ENCODE measurements around the gene TMEM109. TPM values are rescaled to one million over a fixed set of nuclear protein-coding genes. Genes with fewer than 3 reads are reported as not detected.
"Not testable (repeated sequence)": the region's sequence is repeated elsewhere in the genome, so short reads cannot be mapped to it uniquely, and the experiment has no call there.

The TMEM109 gene
- total and polyA plus RNA-seq, 2 experiments from 2014 or later: 17.4 to 17.7 TPM

DNA sequence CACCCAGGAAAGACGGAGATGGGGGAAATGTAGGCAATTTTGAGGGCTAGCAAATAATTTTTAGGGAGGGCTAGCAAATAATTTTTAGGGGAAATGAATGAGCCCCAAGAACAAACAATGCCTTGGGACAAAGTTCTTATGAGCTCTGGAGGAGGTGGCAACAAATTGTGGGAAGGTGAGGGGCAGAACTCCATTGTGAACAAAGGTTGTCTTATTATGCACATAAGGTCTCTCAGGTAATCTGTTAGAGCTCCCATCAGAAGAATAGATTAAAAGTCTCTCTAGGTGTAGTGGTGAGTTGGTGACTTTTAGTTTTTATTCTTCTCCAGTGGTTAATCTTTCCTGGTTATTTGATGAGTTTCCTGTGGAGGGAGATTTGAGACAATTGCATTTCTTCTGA, 5.2 kb upstream of the TMEM109 start (continued):
- TF ChIP-seq, protein P1, sequence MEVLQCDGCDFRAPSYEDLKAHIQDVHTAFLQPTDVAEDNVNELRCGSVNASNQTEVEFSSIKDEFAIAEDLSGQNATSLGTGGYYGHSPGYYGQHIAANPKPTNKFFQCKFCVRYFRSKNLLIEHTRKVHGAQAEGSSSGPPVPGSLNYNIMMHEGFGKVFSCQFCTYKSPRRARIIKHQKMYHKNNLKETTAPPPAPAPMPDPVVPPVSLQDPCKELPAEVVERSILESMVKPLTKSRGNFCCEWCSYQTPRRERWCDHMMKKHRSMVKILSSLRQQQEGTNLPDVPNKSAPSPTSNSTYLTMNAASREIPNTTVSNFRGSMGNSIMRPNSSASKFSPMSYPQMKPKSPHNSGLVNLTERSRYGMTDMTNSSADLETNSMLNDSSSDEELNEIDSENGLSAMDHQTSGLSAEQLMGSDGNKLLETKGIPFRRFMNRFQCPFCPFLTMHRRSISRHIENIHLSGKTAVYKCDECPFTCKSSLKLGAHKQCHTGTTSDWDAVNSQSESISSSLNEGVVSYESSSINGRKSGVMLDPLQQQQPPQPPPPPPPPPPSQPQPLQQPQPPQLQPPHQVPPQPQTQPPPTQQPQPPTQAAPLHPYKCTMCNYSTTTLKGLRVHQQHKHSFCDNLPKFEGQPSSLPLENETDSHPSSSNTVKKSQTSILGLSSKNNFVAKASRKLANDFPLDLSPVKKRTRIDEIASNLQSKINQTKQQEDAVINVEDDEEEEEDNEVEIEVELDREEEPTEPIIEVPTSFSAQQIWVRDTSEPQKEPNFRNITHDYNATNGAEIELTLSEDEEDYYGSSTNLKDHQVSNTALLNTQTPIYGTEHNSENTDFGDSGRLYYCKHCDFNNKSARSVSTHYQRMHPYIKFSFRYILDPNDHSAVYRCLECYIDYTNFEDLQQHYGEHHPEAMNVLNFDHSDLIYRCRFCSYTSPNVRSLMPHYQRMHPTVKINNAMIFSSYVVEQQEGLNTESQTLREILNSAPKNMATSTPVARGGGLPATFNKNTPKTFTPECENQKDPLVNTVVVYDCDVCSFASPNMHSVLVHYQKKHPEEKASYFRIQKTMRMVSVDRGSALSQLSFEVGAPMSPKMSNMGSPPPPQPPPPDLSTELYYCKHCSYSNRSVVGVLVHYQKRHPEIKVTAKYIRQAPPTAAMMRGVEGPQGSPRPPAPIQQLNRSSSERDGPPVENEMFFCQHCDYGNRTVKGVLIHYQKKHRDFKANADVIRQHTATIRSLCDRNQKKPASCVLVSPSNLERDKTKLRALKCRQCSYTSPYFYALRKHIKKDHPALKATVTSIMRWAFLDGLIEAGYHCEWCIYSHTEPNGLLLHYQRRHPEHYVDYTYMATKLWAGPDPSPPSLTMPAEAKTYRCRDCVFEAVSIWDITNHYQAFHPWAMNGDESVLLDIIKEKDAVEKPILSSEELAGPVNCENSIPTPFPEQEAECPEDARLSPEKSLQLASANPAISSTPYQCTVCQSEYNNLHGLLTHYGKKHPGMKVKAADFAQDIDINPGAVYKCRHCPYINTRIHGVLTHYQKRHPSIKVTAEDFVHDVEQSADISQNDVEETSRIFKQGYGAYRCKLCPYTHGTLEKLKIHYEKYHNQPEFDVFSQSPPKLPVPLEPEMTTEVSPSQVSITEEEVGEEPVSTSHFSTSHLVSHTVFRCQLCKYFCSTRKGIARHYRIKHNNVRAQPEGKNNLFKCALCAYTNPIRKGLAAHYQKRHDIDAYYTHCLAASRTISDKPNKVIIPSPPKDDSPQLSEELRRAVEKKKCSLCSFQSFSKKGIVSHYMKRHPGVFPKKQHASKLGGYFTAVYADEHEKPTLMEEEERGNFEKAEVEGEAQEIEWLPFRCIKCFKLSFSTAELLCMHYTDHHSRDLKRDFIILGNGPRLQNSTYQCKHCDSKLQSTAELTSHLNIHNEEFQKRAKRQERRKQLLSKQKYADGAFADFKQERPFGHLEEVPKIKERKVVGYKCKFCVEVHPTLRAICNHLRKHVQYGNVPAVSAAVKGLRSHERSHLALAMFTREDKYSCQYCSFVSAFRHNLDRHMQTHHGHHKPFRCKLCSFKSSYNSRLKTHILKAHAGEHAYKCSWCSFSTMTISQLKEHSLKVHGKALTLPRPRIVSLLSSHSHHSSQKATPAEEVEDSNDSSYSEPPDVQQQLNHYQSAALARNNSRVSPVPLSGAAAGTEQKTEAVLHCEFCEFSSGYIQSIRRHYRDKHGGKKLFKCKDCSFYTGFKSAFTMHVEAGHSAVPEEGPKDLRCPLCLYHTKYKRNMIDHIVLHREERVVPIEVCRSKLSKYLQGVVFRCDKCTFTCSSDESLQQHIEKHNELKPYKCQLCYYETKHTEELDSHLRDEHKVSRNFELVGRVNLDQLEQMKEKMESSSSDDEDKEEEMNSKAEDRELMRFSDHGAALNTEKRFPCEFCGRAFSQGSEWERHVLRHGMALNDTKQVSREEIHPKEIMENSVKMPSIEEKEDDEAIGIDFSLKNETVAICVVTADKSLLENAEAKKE (CRISPR knock-in tag; IDR thresholded peaks at IDR 0.05): no peak
- TF ChIP-seq STAT1 (IDR thresholded peaks at IDR 0.05; ENCODE audit: unreplicated experiment): no peak

DNA sequence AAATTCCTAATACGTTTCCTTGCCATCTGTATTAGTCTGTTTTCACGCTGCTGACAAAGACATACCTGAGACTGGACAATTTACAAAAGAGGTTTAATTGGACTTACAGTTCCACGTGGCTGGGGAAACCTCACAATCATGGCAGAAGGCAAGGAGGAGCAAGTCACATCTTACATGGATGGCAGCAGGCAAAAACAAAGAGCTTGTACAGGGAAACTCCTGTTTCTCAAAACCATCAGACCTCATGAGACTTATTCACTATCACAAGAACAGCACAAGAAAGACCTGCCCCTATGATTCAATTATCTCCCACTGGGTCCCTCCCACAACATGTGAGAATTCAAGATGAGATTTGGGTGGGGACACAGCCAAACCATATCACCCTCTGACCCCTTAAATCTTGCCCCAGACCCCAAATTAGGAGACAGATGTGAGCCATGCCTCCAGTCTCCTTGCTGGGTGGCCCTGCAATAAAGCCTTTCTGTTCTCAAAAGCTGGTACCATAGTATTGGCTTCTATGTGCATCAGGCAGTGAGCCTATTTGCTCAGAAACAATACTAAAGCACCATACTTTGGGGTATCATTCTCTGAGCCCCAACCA, 4.2 kb upstream of the TMEM109 start:
- H3K4me1 Mint-ChIP-seq: peaks cover 27% of the 10 kb centered on the region
- H3K27ac ChIP-seq (ENCODE audit: low read depth); H3K4me2 ChIP-seq; ATAC-seq; H3K27me3 Mint-ChIP-seq (ENCODE audit: insufficient read depth, low read depth, poor library complexity); H3K36me3 Mint-ChIP-seq (ENCODE audit: low read depth); H4K20me1 ChIP-seq (replicated peaks; ENCODE audit: insufficient read depth); H2AFZ ChIP-seq; H3K4me3 ChIP-seq; DNase-seq (ENCODE audit: low spot score); H3K9me2 ChIP-seq (ENCODE audit: insufficient read depth); H3K36me3 ChIP-seq (ENCODE audit: insufficient read depth); H3K9me3 Mint-ChIP-seq; H3K4me3 Mint-ChIP-seq; H3F3A ChIP-seq (replicated peaks; ENCODE audit: low read depth); H3K27me3 ChIP-seq (ENCODE audit: insufficient read depth); H3K27ac Mint-ChIP-seq: not testable (repeated sequence)
- peaks cover 14% of the 10 kb centered on the region for H3K79me2 ChIP-seq (replicated peaks; ENCODE audit: insufficient read depth)
- peaks cover 18% of the 10 kb centered on the region for H3K4me1 ChIP-seq (ENCODE audit: insufficient read depth)

DNA sequence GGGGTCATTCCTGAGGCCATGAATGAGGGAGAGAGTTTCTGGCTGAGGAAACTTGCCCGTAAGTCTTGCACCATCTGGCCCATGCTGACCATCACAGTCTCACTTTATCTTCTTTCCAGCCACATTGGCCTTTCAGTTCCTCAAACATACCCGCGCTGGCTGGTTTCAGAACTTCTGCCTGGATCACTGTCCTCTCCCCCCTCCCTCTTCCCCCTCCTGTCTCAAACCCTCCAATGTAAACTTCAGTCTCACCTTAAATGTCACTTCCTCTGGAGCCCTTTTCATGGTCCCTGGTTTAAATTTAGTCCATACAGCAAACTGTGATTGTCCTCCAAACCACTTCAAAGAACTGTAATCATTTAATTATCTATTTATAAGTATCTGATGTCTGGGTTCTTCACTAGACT, 3.7 kb upstream of the TMEM109 start:
- ATAC-seq: no peak
- no peaks in the 10 kb centered on the region; the same call in 2 of the 3 replicates for H3K9me3 Mint-ChIP-seq

More for the DNA sequence above, 3.7 kb upstream of the TMEM109 start:
- peaks cover 8% of the 10 kb centered on the region for H3K79me2 ChIP-seq (replicated peaks; ENCODE audit: insufficient read depth)
- peaks cover 13% of the 10 kb centered on the region for H3K4me1 ChIP-seq (ENCODE audit: insufficient read depth)
- Mint-ChIP-seq H3K4me1 (peaks cover 24% of the 10 kb centered on the region), H3K36me3 (ENCODE audit: low read depth) (no peaks in the 10 kb centered on the region; the same call in 2 of the 3 replicates), H3K4me3 (no peak overlapping the region), H3K27me3 (ENCODE audit: insufficient read depth, low read depth, poor library complexity) (peaks cover 3% of the 10 kb centered on the region), H3K27ac (no peak overlapping the region)
- H3K9me2 ChIP-seq (ENCODE audit: insufficient read depth): no peaks in the 10 kb centered on the region
- TF ChIP-seq EZH2 (IDR thresholded peaks at IDR 0.05; ENCODE audit: low read depth, unreplicated experiment): no peak
- no peak for TF ChIP-seq EZH2phosphoT487 (IDR thresholded peaks at IDR 0.05; ENCODE audit: unreplicated experiment)
- TF ChIP-seq CREB1 (CRISPR knock-in tag; IDR thresholded peaks at IDR 0.05; ENCODE audit: low read depth): no peak
- TF ChIP-seq POLR2AphosphoS5 (IDR thresholded peaks at IDR 0.05; ENCODE audit: low read depth): no peak
- TF ChIP-seq ZNF331 (CRISPR knock-in tag; IDR thresholded peaks at IDR 0.05; ENCODE audit: low read depth): no peak
- DNase-seq (ENCODE audit: low spot score): no peak
- H4K20me1 ChIP-seq (replicated peaks; ENCODE audit: insufficient read depth): peaks cover under 1% of the 10 kb centered on the region
- no peak overlapping the region for H3K27ac ChIP-seq (ENCODE audit: low read depth)
- H2AFZ ChIP-seq: no peak overlapping the region
- H3K36me3 ChIP-seq (ENCODE audit: insufficient read depth): no peaks in the 10 kb centered on the region
- no peak overlapping the region for H3K4me3 ChIP-seq
- peaks cover 11% of the 10 kb centered on the region; the same call in 1 of the 2 replicates for H3F3A ChIP-seq (replicated peaks; ENCODE audit: low read depth)
- H3K4me2 ChIP-seq: no peak overlapping the region
- H3K27me3 ChIP-seq (ENCODE audit: insufficient read depth): no peaks in the 10 kb centered on the region

Measured in GM23338 (cell line).